Activated T-helper 1 cell treated with anti-CD3 and anti-CD28 coated beads, Interleukin-12 subunit alpha, Interleukin-12 subunit beta, Interleukin-2, Interleukin-4 antibody, amounts not matched to agents 30 ng/mL and 10 ng/mL and 1 ng/mL, durations not matched to agents 14 hours and 24 hours and 36 hours (primary cell): ENCODE measurements around the gene UQCR10. TPM values are rescaled to one million over a fixed set of nuclear protein-coding genes. Genes with fewer than 3 reads are reported as not detected.

Experiments
- DNase-seq: peaks from one replicate; pipeline ENCODE4 v3.0.0; 2021; ENCODE audit warnings: low spot score
- H3K27ac Mint-ChIP-seq: one replicate; pipeline ENCODE4 v1.8.0; 2021; ENCODE audit warnings: mild to moderate bottlenecking, mixed read lengths
- H3K27me3 Mint-ChIP-seq: one replicate; pipeline ENCODE4 v1.8.0; 2022; ENCODE audit warnings: mild to moderate bottlenecking, moderate library complexity, mixed read lengths; ENCODE audit not compliant: insufficient read depth
- H3K36me3 Mint-ChIP-seq: one replicate; pipeline ENCODE4 v1.8.0; 2021; ENCODE audit warnings: low read depth, mixed read lengths
- H3K4me1 Mint-ChIP-seq: one replicate; pipeline ENCODE4 v1.8.0; 2021; ENCODE audit warnings: low read depth, mixed read lengths
- H3K4me3 Mint-ChIP-seq: one replicate; pipeline ENCODE4 v1.8.0; 2021; ENCODE audit warnings: mild to moderate bottlenecking, moderate library complexity, mixed read lengths
- H3K9me3 Mint-ChIP-seq: one replicate; pipeline ENCODE4 v1.8.0; 2021; ENCODE audit warnings: mixed read lengths
- intact Hi-C: fragments of 100-400 bp; cut with micrococcal nuclease; formaldehyde crosslinking; loops from one replicate; pipeline ENCODE4 v1.15.1; 2024
- total RNA-seq: library from RNA; stranded (reverse); gene quantifications from 2 replicates; pipeline ENCODE4 v1.2.3, GENCODE V29; 2022

UQCR10 gene
- 89.4 and 96.5 TPM in 2 replicates for total RNA-seq

GRCh38 chr22:29767171-29768051, at the start of gene UQCR10:
Gene UQCR10 (plus strand): TSS chr22:29767369. CDS start chr22:29767399, 30 bp downstream.
- H3K4me3 Mint-ChIP-seq = peak within 1 kb of the TSS; percentile 98

GRCh38 chr22:29717789-29718188, 49.4 kb upstream of the UQCR10 start:
- no peaks in the 10 kb centered on the region for H3K9me3 Mint-ChIP-seq
- no peaks in the 10 kb centered on the region for H3K4me1 Mint-ChIP-seq
- DNase-seq = no peak
- H3K36me3 Mint-ChIP-seq = no peaks in the 10 kb centered on the region
- intact Hi-C loops = no loop called here
- peaks cover 37% of the 10 kb centered on the region for H3K27me3 Mint-ChIP-seq
- H3K27ac Mint-ChIP-seq = no peak overlapping the region
- H3K4me3 Mint-ChIP-seq = no peak overlapping the region

More at GRCh38 chr22:29767171-29768051, at the start of gene UQCR10:
- DNase-seq = peak; percentile 91
- H3K27ac Mint-ChIP-seq = peak within 1 kb of the TSS; percentile 88
- H3K9me3 Mint-ChIP-seq = no peaks in the 10 kb centered on the region
- intact Hi-C loops = loop anchor here (1.0 to 5.0 kb wide), 11 partner anchors 71 to 825 kb away; partner anchors contain the start of genes ASCC2, CASTOR1, EWSR1 and MTMR3
- peaks cover 23% of the 10 kb centered on the region for H3K36me3 Mint-ChIP-seq
- H3K4me1 Mint-ChIP-seq = peaks cover 40% of the 10 kb centered on the region
- H3K27me3 Mint-ChIP-seq = no peaks in the 10 kb centered on the region

GRCh38 chr22:29718949-29719898, 47.9 kb upstream of the UQCR10 start:
- intact Hi-C loops = no loop called here
- no peak overlapping the region for H3K27ac Mint-ChIP-seq
- H3K36me3 Mint-ChIP-seq = no peaks in the 10 kb centered on the region
- H3K27me3 Mint-ChIP-seq = peaks cover 37% of the 10 kb centered on the region
- DNase-seq = no peak
- no peaks in the 10 kb centered on the region for H3K9me3 Mint-ChIP-seq
- H3K4me1 Mint-ChIP-seq = no peaks in the 10 kb centered on the region
- H3K4me3 Mint-ChIP-seq = no peak overlapping the region

GRCh38 chr22:29719899-29720645, 47.1 kb upstream of the UQCR10 start, which contains the start of gene CABP7:
Gene CABP7 (plus strand): TSS chr22:29720003. CDS start chr22:29720425, 422 bp downstream.
- Mint-ChIP-seq H3K36me3 (no peaks in the 10 kb centered on the region), H3K4me1 (no peaks in the 10 kb centered on the region), H3K27ac (no peak within 1 kb of the TSS), H3K9me3 (no peaks in the 10 kb centered on the region), H3K4me3 (no peak within 1 kb of the TSS), H3K27me3 (peaks cover 35% of the 10 kb centered on the region)
- intact Hi-C loops = no loop called here
- DNase-seq = no peak

GRCh38 chr22:29720811-29721323, 46.3 kb upstream of the UQCR10 start:
- Mint-ChIP-seq H3K4me3 (no peak overlapping the region), H3K36me3 (no peaks in the 10 kb centered on the region), H3K4me1 (no peaks in the 10 kb centered on the region), H3K27ac (no peak overlapping the region), H3K27me3 (peaks cover 35% of the 10 kb centered on the region), H3K9me3 (no peaks in the 10 kb centered on the region)
- no peak for DNase-seq
- intact Hi-C loops = no loop called here

- H3K4me3 Mint-ChIP-seq = no peak overlapping the region
- no peak overlapping the region for H3K27ac Mint-ChIP-seq
- H3K4me1 Mint-ChIP-seq = no peaks in the 10 kb centered on the region
- intact Hi-C loops = no loop called here
- H3K27me3 Mint-ChIP-seq = peaks cover 30% of the 10 kb centered on the region
- no peaks in the 10 kb centered on the region for H3K36me3 Mint-ChIP-seq
- H3K9me3 Mint-ChIP-seq = no peaks in the 10 kb centered on the region
- no peak for DNase-seq
Measured at GRCh38 chr22:29722151-29722550, 45.0 kb upstream of the UQCR10 start.

GRCh38 chr22:29722587-29722986, 44.6 kb upstream of the UQCR10 start:
- H3K9me3 Mint-ChIP-seq = no peaks in the 10 kb centered on the region
- H3K4me1 Mint-ChIP-seq = no peaks in the 10 kb centered on the region
- no peaks in the 10 kb centered on the region for H3K36me3 Mint-ChIP-seq
- peaks cover 26% of the 10 kb centered on the region for H3K27me3 Mint-ChIP-seq
- intact Hi-C loops = no loop called here
- no peak overlapping the region for H3K27ac Mint-ChIP-seq
- DNase-seq = no peak
- H3K4me3 Mint-ChIP-seq = no peak overlapping the region

GRCh38 chr22:29723766-29724165, 43.4 kb upstream of the UQCR10 start:
- Mint-ChIP-seq H3K36me3 (no peaks in the 10 kb centered on the region), H3K27ac (no peak overlapping the region), H3K9me3 (no peaks in the 10 kb centered on the region), H3K4me3 (no peak overlapping the region), H3K4me1 (no peaks in the 10 kb centered on the region), H3K27me3 (peaks cover 18% of the 10 kb centered on the region)
- no peak for DNase-seq
- intact Hi-C loops = no loop called here

- Mint-ChIP-seq H3K4me1 (no peaks in the 10 kb centered on the region), H3K4me3 (no peak overlapping the region), H3K36me3 (no peaks in the 10 kb centered on the region), H3K27ac (no peak overlapping the region), H3K9me3 (no peaks in the 10 kb centered on the region), H3K27me3 (peaks cover 11% of the 10 kb centered on the region)
- no peak for DNase-seq
- intact Hi-C loops = no loop called here
Measured at GRCh38 chr22:29724843-29725242, 42.3 kb upstream of the UQCR10 start.

- H3K27me3 Mint-ChIP-seq = peaks cover 11% of the 10 kb centered on the region
- intact Hi-C loops = no loop called here
- H3K9me3 Mint-ChIP-seq = no peaks in the 10 kb centered on the region
- no peak for DNase-seq
- H3K27ac Mint-ChIP-seq = no peak overlapping the region
- no peaks in the 10 kb centered on the region for H3K4me1 Mint-ChIP-seq
- no peak overlapping the region for H3K4me3 Mint-ChIP-seq
- no peaks in the 10 kb centered on the region for H3K36me3 Mint-ChIP-seq
Measured at GRCh38 chr22:29726106-29726505, 41.1 kb upstream of the UQCR10 start.

- DNase-seq = no peak
- intact Hi-C loops = no loop called here
- no peaks in the 10 kb centered on the region for H3K36me3 Mint-ChIP-seq
Measured at GRCh38 chr22:29726512-29727130, 40.5 kb upstream of the UQCR10 start.

GRCh38 chr22:29727131-29727523, 40.0 kb upstream of the UQCR10 start:
- H3K27me3 Mint-ChIP-seq = peaks cover 3% of the 10 kb centered on the region
- H3K9me3 Mint-ChIP-seq = no peaks in the 10 kb centered on the region
- no peak overlapping the region for H3K4me3 Mint-ChIP-seq
- no peaks in the 10 kb centered on the region for H3K36me3 Mint-ChIP-seq
- no peaks in the 10 kb centered on the region for H3K4me1 Mint-ChIP-seq
- no peak for DNase-seq
- H3K27ac Mint-ChIP-seq = no peak overlapping the region
- intact Hi-C loops = no loop called here

More at GRCh38 chr22:29726512-29727130, 40.5 kb upstream of the UQCR10 start:
- Mint-ChIP-seq H3K9me3 (no peaks in the 10 kb centered on the region), H3K27me3 (peaks cover 7% of the 10 kb centered on the region), H3K4me3 (no peak overlapping the region), H3K27ac (no peak overlapping the region), H3K4me1 (no peaks in the 10 kb centered on the region)
